Mesenchymal stem cell (in vitro differentiated cells and primary cell): ENCODE measurements around the gene FKBP11.

Source experiments
- DNase-seq: peaks from one replicate; pipeline ENCODE4 v3.0.0-alpha.2; 2013
- H2AFZ ChIP-seq: one replicate; pipeline ENCODE4 v1.6.1; 2013; ENCODE audit warnings: low read depth, mild to moderate bottlenecking, control low read depth, inconsistent platforms, low read length, moderate library complexity
- H2AK5ac ChIP-seq: 2 replicates; pipeline ENCODE4 v1.6.1; 2013; ENCODE audit warnings: low read length, moderate library complexity, mild to moderate bottlenecking, inconsistent platforms; ENCODE audit not compliant: severe bottlenecking
- H2BK120ac ChIP-seq: one replicate; pipeline ENCODE4 v1.6.1; 2013; ENCODE audit warnings: low read depth, mild to moderate bottlenecking, inconsistent platforms, low read length, moderate library complexity
- H2BK12ac ChIP-seq, 2 experiments: one replicate each; pipeline ENCODE4 v1.6.1; 2013; ENCODE audit warnings: inconsistent platforms in 2 of 2, low read length in 2 of 2, mild to moderate bottlenecking in 2 of 2, moderate library complexity in 2 of 2, control low read depth in 1 of 2
- H2BK15ac ChIP-seq: one replicate; pipeline ENCODE4 v1.6.1; 2013; ENCODE audit warnings: mild to moderate bottlenecking, low read depth, inconsistent platforms; ENCODE audit not compliant: poor library complexity, severe bottlenecking
- H2BK5ac ChIP-seq: 2 replicates; pipeline ENCODE4 v1.6.1; 2013; ENCODE audit warnings: low read depth, mild to moderate bottlenecking, low read length, control low read depth, inconsistent platforms; ENCODE audit not compliant: poor library complexity, severe bottlenecking
- H3K14ac ChIP-seq, 2 experiments: one replicate each; pipeline ENCODE4 v1.6.1; 2013; ENCODE audit warnings: inconsistent platforms in 2 of 2, low read length in 2 of 2, control low read depth in 1 of 2, mild to moderate bottlenecking in 1 of 2, moderate library complexity in 1 of 2
- H3K18ac ChIP-seq, 2 experiments: one replicate each; pipeline ENCODE4 v1.6.1; 2013; ENCODE audit warnings: inconsistent platforms in 2 of 2, low read length in 2 of 2, control low read depth in 1 of 2, low read depth in 1 of 2, mild to moderate bottlenecking in 1 of 2
- H3K23ac ChIP-seq, 2 experiments: one replicate each; pipeline ENCODE4 v1.6.1; 2013; ENCODE audit warnings: inconsistent platforms in 2 of 2, low read length in 2 of 2, mild to moderate bottlenecking in 2 of 2, moderate library complexity in 2 of 2, control low read depth in 1 of 2
- H3K27ac ChIP-seq: 2 replicates; pipeline ENCODE4 v1.5.1; 2013; ENCODE audit warnings: mild to moderate bottlenecking, moderate library complexity, low read length, control low read depth, inconsistent platforms; ENCODE audit not compliant: poor library complexity, severe bottlenecking
- H3K27me3 ChIP-seq, 2 experiments: 2 replicates each; pipeline versions ENCODE4 v1.6.1 to v1.7.0; 2013; ENCODE audit warnings: low read length in 2 of 2, mild to moderate bottlenecking in 2 of 2, moderate library complexity in 2 of 2, control low read depth in 1 of 2, inconsistent platforms in 1 of 2; ENCODE audit not compliant: control insufficient read depth in 1 of 2, insufficient read depth in 1 of 2
- H3K36me3 ChIP-seq, 2 experiments: 2 replicates each; pipeline versions ENCODE4 v1.6.1 to v1.7.0; 2013; ENCODE audit warnings: low read length in 2 of 2, control low read depth in 1 of 2, inconsistent platforms in 1 of 2, low read depth in 1 of 2, mild to moderate bottlenecking in 1 of 2; ENCODE audit not compliant: insufficient read depth in 2 of 2, control insufficient read depth in 1 of 2
- H3K4ac ChIP-seq, 2 experiments: one replicate each; pipeline ENCODE4 v1.6.1; 2013; ENCODE audit warnings: inconsistent platforms in 2 of 2, low read length in 2 of 2, mild to moderate bottlenecking in 2 of 2, moderate library complexity in 2 of 2, control low read depth in 1 of 2, low read depth in 1 of 2
- H3K4me1 ChIP-seq: 2 replicates; pipeline ENCODE4 v1.6.1; 2013; ENCODE audit warnings: low read depth, low read length, control low read depth; ENCODE audit not compliant: control insufficient read depth, insufficient read depth
- H3K4me2 ChIP-seq: 2 replicates; pipeline ENCODE4 v1.6.1; 2013; ENCODE audit warnings: low read length, mild to moderate bottlenecking, inconsistent platforms; ENCODE audit not compliant: poor library complexity, severe bottlenecking
- H3K4me3 ChIP-seq, 2 experiments: 2 replicates each; pipeline versions ENCODE4 v1.5.1 to v1.7.0; 2013; ENCODE audit warnings: low read length in 2 of 2, mild to moderate bottlenecking in 2 of 2, control low read depth in 1 of 2, low read depth in 1 of 2; ENCODE audit not compliant: insufficient read depth in 1 of 2
- H3K79me1 ChIP-seq: replicated peaks from 2 replicates; pipeline ENCODE4 v1.6.1; 2013; ENCODE audit warnings: mild to moderate bottlenecking, control low read depth, low read length, inconsistent platforms; ENCODE audit not compliant: poor library complexity, severe bottlenecking
- H3K9ac ChIP-seq: 2 replicates; pipeline ENCODE4 v1.7.0; 2013; ENCODE audit warnings: mild to moderate bottlenecking, low read length, moderate library complexity
- H3K9me3 ChIP-seq: 2 replicates; pipeline ENCODE4 v1.7.0; 2013; ENCODE audit warnings: mild to moderate bottlenecking, low read length; ENCODE audit not compliant: control insufficient read depth
- H4K8ac ChIP-seq: one replicate; pipeline ENCODE4 v1.6.1; 2013; ENCODE audit warnings: inconsistent platforms, mild to moderate bottlenecking, low read length, moderate library complexity
- H4K91ac ChIP-seq: one replicate; pipeline ENCODE4 v1.6.1; 2013; ENCODE audit warnings: mild to moderate bottlenecking, low read length, inconsistent platforms
- WGBS: methylation state at CpG from one replicate; pipeline ENCODE4 v1.1.7; 2013; ENCODE audit warnings: mixed read lengths; 5-methylcytosine and 5-hydroxymethylcytosine counted together

The FKBP11 gene

GRCh38 chr12:48946943-48947342 lies 21.7 kb upstream of the FKBP11 start:
- DNase-seq: no peak
- no peaks in the 10 kb centered on the region for H3K9me3 ChIP-seq
- no peak overlapping the region for H3K4me3 ChIP-seq
- H3K9ac ChIP-seq: no peak overlapping the region
- H3K14ac ChIP-seq: no peak overlapping the region
- no peak overlapping the region for H2BK12ac ChIP-seq
- peaks cover 11% of the 10 kb centered on the region for H3K79me1 ChIP-seq
- H3K27me3 ChIP-seq: no peaks in the 10 kb centered on the region
- H4K91ac ChIP-seq: no peak overlapping the region
- no peak overlapping the region for H3K18ac ChIP-seq
- no peak overlapping the region for H4K8ac ChIP-seq
- no peak overlapping the region for H2AK5ac ChIP-seq
- no peak overlapping the region for H3K4ac ChIP-seq
- H3K23ac ChIP-seq: no peak overlapping the region
- peaks cover 13 to 27% of the 10 kb centered on the region in 2 experiments for H3K36me3 ChIP-seq
- whole genome bisulfite sequencing: 96% methylated on average over 6 of the region's 6 CpGs
- H2BK5ac ChIP-seq: no peak overlapping the region
- no peak overlapping the region for H3K27ac ChIP-seq
- peaks cover 1% of the 10 kb centered on the region for H3K4me1 ChIP-seq
- H2AFZ ChIP-seq: no peak overlapping the region
- no peak overlapping the region for H2BK15ac ChIP-seq
- H2BK120ac ChIP-seq: no peak overlapping the region
- no peak overlapping the region for H3K4me2 ChIP-seq

- no peak overlapping the region for H2BK120ac ChIP-seq
Measured at GRCh38 chr12:48946205-48946604, 20.9 kb upstream of the FKBP11 start.

GRCh38 chr12:48943221-48943620 lies 17.9 kb upstream of the FKBP11 start:
- H3K9me3 ChIP-seq: no peaks in the 10 kb centered on the region
- H3K27me3 ChIP-seq: no peaks in the 10 kb centered on the region
- H3K18ac ChIP-seq: no peak overlapping the region
- H2AK5ac ChIP-seq: no peak overlapping the region
- no peak overlapping the region for H3K23ac ChIP-seq
- H2BK15ac ChIP-seq: no peak overlapping the region
- H3K79me1 ChIP-seq: peaks cover 34% of the 10 kb centered on the region
- H3K4me1 ChIP-seq: no peaks in the 10 kb centered on the region
- no peak overlapping the region for H2BK12ac ChIP-seq
- no peak overlapping the region for H3K27ac ChIP-seq
- no peak overlapping the region for H3K14ac ChIP-seq
- no peak overlapping the region for H2AFZ ChIP-seq
- no peak overlapping the region for H3K4me3 ChIP-seq
- H2BK5ac ChIP-seq: no peak overlapping the region
- no peak for DNase-seq
- peaks cover 34 to 53% of the 10 kb centered on the region in 2 experiments for H3K36me3 ChIP-seq
- no peak overlapping the region for H3K4ac ChIP-seq
- H3K4me2 ChIP-seq: no peak overlapping the region
- WGBS: 100% methylated on average over 1 of the region's 4 CpGs
- no peak overlapping the region for H4K91ac ChIP-seq
- H2BK120ac ChIP-seq: no peak overlapping the region
- H4K8ac ChIP-seq: no peak overlapping the region
- H3K9ac ChIP-seq: no peak overlapping the region

More at GRCh38 chr12:48946205-48946604, 20.9 kb upstream of the FKBP11 start:
- Histone ChIP-seq H3K9ac (no peak overlapping the region), H3K4ac (no peak overlapping the region), H3K4me3 (no peak overlapping the region), H3K9me3 (no peaks in the 10 kb centered on the region), H3K79me1 (peaks cover 18% of the 10 kb centered on the region), H3K27ac (no peak overlapping the region), H3K23ac (no peak overlapping the region), H2BK5ac (no peak overlapping the region), H2AK5ac (no peak overlapping the region), H4K8ac (no peak overlapping the region), H3K4me1 (peaks cover 1% of the 10 kb centered on the region), H2BK15ac (no peak overlapping the region), H3K36me3 (peaks cover 12 to 33% of the 10 kb centered on the region in 2 experiments), H3K27me3 (no peaks in the 10 kb centered on the region), H3K14ac (no peak overlapping the region), H4K91ac (no peak overlapping the region), H3K4me2 (no peak overlapping the region), H2BK12ac (no peak overlapping the region), H2AFZ (no peak overlapping the region), H3K18ac (no peak overlapping the region)
- no peak for DNase-seq

GRCh38 chr12:48940181-48940580 lies 14.9 kb upstream of the FKBP11 start:
- H3K4me1 ChIP-seq: no peaks in the 10 kb centered on the region
- H2BK12ac ChIP-seq: no peak overlapping the region
- H3K23ac ChIP-seq: no peak overlapping the region
- peaks cover 52% of the 10 kb centered on the region for H3K79me1 ChIP-seq
- no peak overlapping the region for H3K4me2 ChIP-seq
- H3K4ac ChIP-seq: no peak overlapping the region
- no peak overlapping the region for H2AK5ac ChIP-seq
- H2BK120ac ChIP-seq: no peak overlapping the region
- no peak overlapping the region for H3K27ac ChIP-seq
- H2AFZ ChIP-seq: no peak overlapping the region
- WGBS: 88% methylated on average over 2 of the region's 3 CpGs
- DNase-seq: no peak
- H2BK15ac ChIP-seq: no peak overlapping the region
- no peak overlapping the region for H3K14ac ChIP-seq
- H3K9me3 ChIP-seq: no peaks in the 10 kb centered on the region
- H3K27me3 ChIP-seq: no peaks in the 10 kb centered on the region
- no peak overlapping the region for H3K4me3 ChIP-seq
- peaks cover 54 to 70% of the 10 kb centered on the region in 2 experiments for H3K36me3 ChIP-seq
- H4K91ac ChIP-seq: no peak overlapping the region
- H3K18ac ChIP-seq: no peak overlapping the region
- H3K9ac ChIP-seq: peak overlapping the region; percentile 27
- no peak overlapping the region for H4K8ac ChIP-seq
- H2BK5ac ChIP-seq: no peak overlapping the region
